Measurements from ENCODE around the gene ALG8.
"Not testable (repeated sequence)": the region's sequence is repeated elsewhere in the genome, so short reads cannot be mapped to it uniquely, and the experiment has no call there.

ALG8 gene

DNA sequence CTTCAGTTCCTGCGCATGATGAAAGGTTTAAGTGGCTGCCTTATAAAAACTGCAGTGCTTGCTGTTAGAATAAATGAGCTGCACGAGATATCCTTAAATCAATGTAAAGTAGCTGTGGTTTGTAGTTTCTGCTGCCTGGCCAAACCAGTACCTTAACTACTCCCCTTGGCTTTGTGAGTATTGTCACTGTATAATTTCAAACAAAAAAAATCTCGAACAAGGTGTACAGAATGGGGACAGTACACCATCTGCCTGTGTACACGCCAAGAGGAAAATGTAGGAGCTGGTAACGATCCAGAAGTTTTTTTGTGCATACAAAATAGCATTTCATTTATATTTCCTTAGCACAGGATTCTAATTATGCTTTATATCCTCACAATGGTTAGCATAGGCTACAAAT, 39.2 kb downstream of the ALG8 start:
- peaks cover 79% of the 10 kb centered on the region for H3K36me3 Mint-ChIP-seq (ENCODE audit: low read depth)
- H3K27me3 Mint-ChIP-seq = no peaks in the 10 kb centered on the region

DNA sequence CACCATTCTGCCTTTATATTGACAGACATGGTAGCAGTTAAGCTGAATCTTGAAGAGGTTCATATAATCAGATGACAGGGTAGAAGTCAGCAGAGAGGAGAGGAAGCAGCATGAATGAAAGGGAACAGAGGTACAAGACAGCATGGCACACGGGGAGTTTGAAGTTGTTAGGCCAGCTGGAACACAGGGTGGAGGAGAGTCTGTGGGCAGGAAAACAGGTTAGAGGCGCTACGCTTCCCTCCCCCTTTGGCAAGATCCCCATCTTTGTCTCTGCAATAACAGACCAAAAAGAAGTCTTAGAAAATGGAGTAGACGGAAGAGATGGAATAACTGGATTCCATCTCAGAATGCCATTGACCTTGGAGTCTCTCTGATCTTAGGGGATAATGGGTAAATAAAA, 39.8 kb downstream of the ALG8 start:
- Mint-ChIP-seq H3K27me3 (no peaks in the 10 kb centered on the region), H3K36me3 (ENCODE audit: low read depth) (peaks cover 78% of the 10 kb centered on the region), H3K9me3 (no peaks in the 10 kb centered on the region), H3K4me1 (ENCODE audit: low read depth) (peaks cover 6% of the 10 kb centered on the region), H3K4me3 (no peak overlapping the region), H3K27ac (no peak overlapping the region)
- DNase-seq = no peak

More for the DNA sequence above, 39.2 kb downstream of the ALG8 start:
- H3K4me3 Mint-ChIP-seq = no peak overlapping the region
- no peak for DNase-seq
- peaks cover 3% of the 10 kb centered on the region for H3K4me1 Mint-ChIP-seq (ENCODE audit: low read depth)
- no peaks in the 10 kb centered on the region for H3K9me3 Mint-ChIP-seq
- no peak overlapping the region for H3K27ac Mint-ChIP-seq

DNA sequence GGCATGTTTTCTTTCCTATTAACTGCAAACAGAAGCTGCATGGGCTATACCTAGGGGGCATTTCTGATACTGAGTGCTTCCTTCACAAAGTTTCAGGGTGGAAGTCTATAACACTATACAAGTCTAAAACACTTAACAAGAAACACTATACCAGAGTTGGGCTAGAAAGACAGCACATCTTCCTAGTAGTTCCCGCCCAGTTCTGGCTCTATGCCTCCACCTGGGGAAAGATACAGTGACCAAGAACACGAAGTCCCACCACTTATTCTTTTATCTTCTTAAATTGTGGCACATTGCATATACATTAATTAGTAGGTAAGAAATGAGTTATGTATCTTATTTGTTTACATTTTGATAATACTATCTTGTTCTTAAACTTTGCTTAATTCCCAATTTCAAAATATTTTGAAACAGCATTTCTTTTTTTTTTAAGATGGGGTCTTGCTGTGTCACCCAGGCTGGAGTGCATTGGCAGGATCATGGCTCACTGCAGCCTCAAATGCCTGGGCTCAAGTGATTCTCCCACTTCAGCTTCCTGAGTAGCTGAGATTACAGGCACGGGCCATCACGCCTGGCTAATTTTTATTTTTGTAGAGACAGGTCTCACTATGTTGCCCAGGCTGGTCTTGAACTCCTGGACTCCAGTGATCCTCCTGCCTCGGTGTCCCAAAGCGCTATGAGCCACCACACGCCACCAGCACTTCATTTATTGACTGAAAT, 41.6 kb downstream of the ALG8 start:
- Mint-ChIP-seq H3K4me1 (ENCODE audit: low read depth) (peaks cover 13% of the 10 kb centered on the region), H3K36me3 (ENCODE audit: low read depth) (peaks cover 75% of the 10 kb centered on the region), H3K27ac (no peak overlapping the region)

DNA sequence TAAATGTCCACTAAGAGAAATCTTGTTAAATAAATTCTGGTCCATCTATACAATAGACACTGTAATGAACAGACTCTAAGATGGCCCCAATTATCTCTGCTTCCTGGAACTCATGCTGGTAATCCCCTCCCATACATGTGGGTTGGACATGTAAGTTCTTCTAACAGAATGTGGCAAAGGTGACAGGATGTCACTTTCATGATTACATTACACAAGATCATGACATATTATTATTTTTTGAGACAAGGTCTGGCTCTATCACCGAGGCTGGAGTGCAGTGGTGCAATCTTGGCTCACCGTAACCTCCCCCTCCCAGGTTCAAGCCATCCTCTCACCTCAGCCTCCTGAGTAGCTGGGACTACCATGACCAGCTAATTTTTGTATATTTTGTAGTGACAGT, 45.2 kb downstream of the ALG8 start:
- H3K4me3 Mint-ChIP-seq = no peak overlapping the region
- no peak for DNase-seq
- peaks cover 13% of the 10 kb centered on the region for H3K4me1 Mint-ChIP-seq (ENCODE audit: low read depth)
- H3K27me3 Mint-ChIP-seq = no peaks in the 10 kb centered on the region
- peak overlapping the region; percentile 81 for H3K27ac Mint-ChIP-seq
- peaks cover 48% of the 10 kb centered on the region for H3K36me3 Mint-ChIP-seq (ENCODE audit: low read depth)
- H3K9me3 Mint-ChIP-seq = no peaks in the 10 kb centered on the region

More for the DNA sequence above, 41.6 kb downstream of the ALG8 start:
- H3K4me3 Mint-ChIP-seq = no peak overlapping the region
- no peaks in the 10 kb centered on the region for H3K9me3 Mint-ChIP-seq
- H3K27me3 Mint-ChIP-seq = no peaks in the 10 kb centered on the region
- no peak for DNase-seq

DNA sequence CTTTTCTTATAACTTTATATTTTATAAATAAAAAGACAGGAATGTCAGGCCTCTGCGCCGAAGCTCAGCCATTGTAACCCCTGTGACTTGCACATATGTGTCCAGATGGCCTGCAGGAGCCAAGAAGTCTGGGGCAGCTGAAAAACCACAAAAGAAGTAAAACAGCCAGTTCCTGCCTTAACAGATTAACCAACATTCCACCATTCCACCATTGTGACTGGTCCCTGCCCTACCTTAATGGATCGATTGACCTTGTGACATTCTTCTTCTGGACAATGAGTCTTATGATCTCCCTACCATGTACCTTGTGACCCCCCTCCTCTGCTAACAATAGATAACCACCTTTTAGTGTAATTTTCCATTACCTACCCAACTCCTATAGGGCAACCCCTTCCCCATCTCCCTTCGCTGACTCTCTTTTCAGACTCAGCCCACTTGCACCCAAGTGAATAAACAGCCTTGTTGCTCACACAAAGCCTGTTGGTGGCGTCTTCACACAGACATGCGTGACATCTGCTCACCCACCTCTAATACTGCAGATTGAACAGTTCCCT, 52.8 kb downstream of the ALG8 start:
- not testable (repeated sequence) for DNase-seq; H3K36me3 Mint-ChIP-seq (ENCODE audit: low read depth); H3K4me1 Mint-ChIP-seq (ENCODE audit: low read depth); H3K9me3 Mint-ChIP-seq; H3K4me3 Mint-ChIP-seq; H3K27ac Mint-ChIP-seq; H3K27me3 Mint-ChIP-seq

DNA sequence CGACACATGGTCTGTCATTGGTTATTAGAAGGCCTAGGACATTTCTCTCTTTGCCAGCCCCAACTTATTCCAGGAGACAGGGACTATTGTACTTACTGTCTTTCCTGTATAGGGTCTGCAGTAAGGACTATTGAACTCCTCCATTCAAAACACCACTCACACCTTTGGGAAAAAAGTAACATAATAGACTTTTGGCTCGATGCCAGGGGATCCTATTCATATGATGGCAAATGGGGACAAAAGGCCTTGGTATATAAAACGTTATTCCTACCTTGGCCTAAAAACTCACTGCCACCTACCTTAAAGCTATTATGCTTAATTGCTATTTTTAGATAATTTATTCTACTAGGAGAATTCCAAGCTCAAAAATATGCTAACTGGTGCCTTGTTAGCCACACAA, 53.5 kb downstream of the ALG8 start:
- H3K9me3 Mint-ChIP-seq = no peaks in the 10 kb centered on the region
- no peak overlapping the region for H3K27ac Mint-ChIP-seq
- no peak for DNase-seq
- no peak overlapping the region for H3K4me3 Mint-ChIP-seq
- H3K27me3 Mint-ChIP-seq = no peaks in the 10 kb centered on the region
- peaks cover 10% of the 10 kb centered on the region for H3K4me1 Mint-ChIP-seq (ENCODE audit: low read depth)
- H3K36me3 Mint-ChIP-seq (ENCODE audit: low read depth) = no peaks in the 10 kb centered on the region

DNA sequence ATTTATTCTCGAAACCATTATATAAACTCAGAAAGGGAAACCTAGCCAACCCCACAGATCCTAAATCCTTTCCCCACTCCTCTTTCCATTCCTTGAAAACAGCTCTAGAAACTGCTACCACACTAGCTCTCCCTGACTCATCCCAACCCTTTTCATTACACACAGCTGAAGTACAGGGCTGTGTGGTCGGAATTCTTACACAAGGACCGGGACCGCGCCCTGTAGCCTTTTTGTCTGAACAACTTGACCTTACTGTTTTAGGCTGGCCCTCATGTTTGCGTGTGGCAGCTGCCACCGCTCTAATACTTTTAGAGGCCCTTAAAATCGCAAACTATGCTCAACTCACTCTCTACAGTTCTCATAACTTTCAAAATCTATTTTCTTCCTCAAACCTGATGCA, 54.9 kb downstream of the ALG8 start:
- not testable (repeated sequence) for H3K27ac Mint-ChIP-seq; H3K36me3 Mint-ChIP-seq (ENCODE audit: low read depth); DNase-seq; H3K4me3 Mint-ChIP-seq; H3K27me3 Mint-ChIP-seq; H3K9me3 Mint-ChIP-seq
- peaks cover 18% of the 10 kb centered on the region for H3K4me1 Mint-ChIP-seq (ENCODE audit: low read depth)

DNA sequence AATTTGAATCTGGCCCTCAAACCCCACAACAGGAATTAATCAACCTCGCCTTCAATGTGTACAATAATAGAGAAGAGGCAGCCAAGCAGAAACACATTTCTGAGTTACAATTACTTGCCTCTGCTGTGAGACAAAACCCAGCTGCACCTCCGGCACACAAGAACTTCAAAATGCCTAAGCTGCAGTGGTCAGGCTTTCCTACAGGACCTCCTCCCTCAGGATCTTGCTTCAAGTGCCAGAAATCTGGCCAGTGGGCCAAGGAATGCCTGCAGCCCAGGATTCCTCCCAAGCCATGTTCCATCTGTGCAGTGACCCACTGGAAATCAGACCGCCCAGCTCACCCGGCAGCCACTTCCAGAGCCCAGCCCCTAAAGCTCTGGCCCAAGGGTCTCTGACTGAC, 56.4 kb downstream of the ALG8 start:
- Mint-ChIP-seq H3K4me1 (ENCODE audit: low read depth) (peaks cover 26% of the 10 kb centered on the region), H3K4me3 (no peak overlapping the region), H3K9me3 (no peaks in the 10 kb centered on the region), H3K27ac (no peak overlapping the region), H3K36me3 (ENCODE audit: low read depth) (peaks cover 19% of the 10 kb centered on the region), H3K27me3 (no peaks in the 10 kb centered on the region)
- DNase-seq = no peak

DNA sequence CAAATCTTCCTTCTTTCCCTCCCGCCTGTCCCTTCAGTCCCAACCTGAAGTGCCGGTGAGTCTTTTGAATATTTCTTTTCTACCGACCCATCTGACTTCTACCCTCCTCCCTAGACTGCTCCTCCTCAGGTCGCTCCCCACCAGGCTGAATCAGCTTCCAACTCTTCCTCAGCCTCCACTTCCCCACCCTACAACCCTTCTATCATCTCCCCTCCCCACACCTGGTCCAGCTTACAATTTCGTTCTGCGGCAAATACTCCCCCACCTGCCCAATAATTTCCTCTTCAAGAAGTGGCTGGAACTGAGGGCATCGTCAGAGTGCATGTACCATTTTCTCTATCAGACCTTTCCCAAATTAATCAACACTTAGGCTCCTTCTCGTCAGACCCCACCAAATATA, 57.3 kb downstream of the ALG8 start:
- H3K36me3 Mint-ChIP-seq (ENCODE audit: low read depth) = peaks cover 25% of the 10 kb centered on the region
- no peak overlapping the region for H3K4me3 Mint-ChIP-seq
- H3K27me3 Mint-ChIP-seq = no peaks in the 10 kb centered on the region
- H3K27ac Mint-ChIP-seq = no peak overlapping the region
- peaks cover 33% of the 10 kb centered on the region for H3K4me1 Mint-ChIP-seq (ENCODE audit: low read depth)
- H3K9me3 Mint-ChIP-seq = no peaks in the 10 kb centered on the region
- no peak for DNase-seq

DNA sequence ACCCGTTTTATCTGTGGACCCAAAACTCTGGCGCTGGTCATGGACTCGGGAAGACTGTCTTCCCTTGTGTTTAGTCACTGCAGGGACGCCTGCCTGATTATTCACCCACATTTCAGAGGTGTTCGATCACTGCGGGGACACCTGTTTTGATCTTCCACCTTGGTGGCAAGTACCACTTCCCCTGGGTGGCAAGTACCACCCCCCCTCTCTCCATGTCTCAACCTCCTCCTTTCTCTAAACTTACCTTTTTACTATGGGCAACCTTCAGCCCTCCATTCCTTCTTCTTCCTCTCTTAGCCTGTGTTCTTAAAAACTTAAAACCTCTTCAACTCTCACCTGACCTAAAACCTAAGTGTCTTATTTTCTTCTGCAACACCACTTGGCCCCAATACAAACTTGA, 57.8 kb downstream of the ALG8 start:
- H3K9me3 Mint-ChIP-seq = no peaks in the 10 kb centered on the region
- peak overlapping the region; percentile 54 for H3K27ac Mint-ChIP-seq
- peaks cover 37% of the 10 kb centered on the region for H3K4me1 Mint-ChIP-seq (ENCODE audit: low read depth)
- H3K4me3 Mint-ChIP-seq = peak overlapping the region; percentile 21
- no peak for DNase-seq
- H3K36me3 Mint-ChIP-seq (ENCODE audit: low read depth) = peaks cover 29% of the 10 kb centered on the region
- H3K27me3 Mint-ChIP-seq = no peaks in the 10 kb centered on the region

DNA sequence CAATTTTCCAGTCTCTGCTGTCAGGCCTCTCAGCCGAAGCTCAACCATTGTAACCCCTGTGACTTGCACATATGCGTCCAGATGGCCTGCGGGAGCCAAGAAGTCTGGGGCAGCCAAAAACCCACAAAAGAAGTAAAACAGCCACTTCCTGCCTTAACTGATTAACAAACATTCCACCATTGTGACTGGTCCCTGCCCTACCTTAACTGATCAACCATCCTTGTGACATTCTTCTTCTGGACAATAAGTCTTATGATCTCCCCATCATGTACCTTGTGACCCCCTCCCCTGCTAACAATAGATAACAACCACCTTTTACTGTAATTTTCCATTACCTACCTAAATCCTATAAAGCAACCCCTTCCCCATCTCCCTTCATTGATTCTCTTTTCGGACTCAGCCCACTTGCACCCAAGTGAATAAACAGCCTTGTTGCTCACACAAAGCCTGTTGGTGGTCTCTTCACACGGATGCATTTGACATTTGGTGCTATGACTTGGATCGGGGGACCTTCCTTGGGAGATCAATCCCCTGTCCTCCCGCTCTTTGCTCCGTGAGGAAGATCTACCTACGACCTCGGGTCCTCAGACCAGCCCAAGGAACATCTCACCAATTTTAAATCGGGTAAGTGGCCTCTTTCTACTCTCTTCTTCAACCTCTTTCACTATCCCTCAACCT, 58.5 kb downstream of the ALG8 start:
- DNase-seq = no peak
- Mint-ChIP-seq H3K27ac (peak overlapping the region; percentile 54), H3K27me3 (no peaks in the 10 kb centered on the region), H3K4me3 (peak overlapping the region; percentile 21), H3K4me1 (ENCODE audit: low read depth) (peaks cover 42% of the 10 kb centered on the region), H3K9me3 (no peaks in the 10 kb centered on the region), H3K36me3 (ENCODE audit: low read depth) (peaks cover 32% of the 10 kb centered on the region)

DNA sequence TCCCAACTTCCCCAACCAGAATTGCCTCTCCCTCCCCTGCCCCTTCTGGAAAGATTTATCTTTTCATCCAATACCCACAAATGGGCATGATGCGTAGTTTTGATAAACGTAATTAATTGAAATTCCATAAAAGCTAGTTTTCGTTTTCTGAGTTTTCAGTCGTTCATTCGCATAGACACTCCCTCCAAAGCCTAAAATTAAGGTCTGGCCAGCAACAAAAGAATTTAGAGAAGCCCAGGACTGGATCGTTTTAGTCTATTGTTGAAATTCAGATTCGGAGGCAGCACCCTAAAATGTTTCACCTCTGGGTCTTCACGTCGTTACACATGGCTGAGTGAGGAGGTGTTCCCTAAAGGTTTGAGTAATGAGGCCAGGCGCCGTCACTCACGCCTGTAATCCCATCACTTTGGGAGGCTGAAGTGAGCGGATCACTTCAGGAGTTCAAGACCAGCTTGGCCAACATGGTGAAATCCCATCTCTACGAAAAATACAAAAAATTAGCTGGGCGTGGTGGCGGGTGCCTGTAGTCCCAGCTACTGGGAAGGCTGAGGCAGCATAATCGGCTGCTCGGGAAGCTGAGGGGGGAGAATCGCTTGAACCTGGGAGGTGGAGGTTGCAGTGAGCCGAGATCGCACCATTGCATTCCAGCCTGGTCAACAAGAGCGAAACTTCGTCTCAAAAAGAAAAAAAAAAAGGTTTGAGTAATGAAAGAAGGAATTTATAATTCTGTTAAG, 59.2 kb downstream of the ALG8 start:
- Mint-ChIP-seq H3K27me3 (no peaks in the 10 kb centered on the region), H3K4me3 (peak overlapping the region; percentile 91), H3K9me3 (no peaks in the 10 kb centered on the region), H3K27ac (peak overlapping the region; percentile 91), H3K4me1 (ENCODE audit: low read depth) (peaks cover 48% of the 10 kb centered on the region), H3K36me3 (ENCODE audit: low read depth) (peaks cover 35% of the 10 kb centered on the region)
- DNase-seq = no peak

DNA sequence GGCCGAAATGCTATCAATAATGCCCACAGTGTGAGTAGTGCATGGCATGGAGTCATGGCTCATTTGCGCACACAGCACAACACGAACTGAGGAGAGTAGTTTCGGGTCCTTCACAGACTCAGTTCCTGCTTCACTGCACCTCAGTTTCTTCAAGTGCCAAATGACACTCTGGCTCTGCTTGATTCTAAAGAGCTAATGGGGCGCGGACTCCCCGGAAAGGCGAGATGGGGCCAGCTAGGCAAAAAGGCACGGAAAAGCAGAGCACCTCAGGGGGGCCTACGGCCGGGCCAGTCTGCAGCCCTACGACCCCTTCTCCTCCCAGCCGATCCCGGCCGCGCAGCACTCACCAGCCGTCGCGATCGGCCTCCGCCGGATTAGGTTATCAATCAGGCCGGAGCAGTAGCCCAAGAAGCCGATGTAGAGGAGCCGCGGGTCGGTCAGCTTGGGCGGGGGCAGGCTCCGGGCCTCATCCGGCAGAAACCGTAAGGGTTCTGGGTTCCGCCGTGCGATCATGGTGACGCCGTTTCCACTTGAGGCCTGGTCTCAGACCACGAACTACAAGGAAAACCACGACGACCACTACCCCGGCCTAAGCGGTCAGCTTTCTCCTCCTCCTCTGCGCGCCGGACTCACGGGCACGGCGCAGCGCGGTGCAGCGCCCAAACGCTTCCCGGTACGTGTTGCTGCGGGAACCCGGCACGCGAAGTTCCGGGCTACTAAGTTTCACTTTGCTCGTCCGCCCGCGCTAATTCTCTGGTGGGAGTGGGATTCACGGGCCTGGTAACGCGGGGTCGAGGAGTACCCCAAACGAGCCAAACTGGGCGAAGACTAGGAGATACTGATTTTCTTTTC, 60.0 kb downstream of the ALG8 start, which contains the start of gene NDUFC2:
TSS of gene NDUFC2 (minus strand) at position 631 of the 852 bp plus-strand sequence. CDS start at position 513, 118 bp downstream.
- Mint-ChIP-seq H3K9me3 (no peaks in the 10 kb centered on the region), H3K4me3 (peak within 1 kb of the TSS; percentile 91), H3K4me1 (ENCODE audit: low read depth) (peaks cover 53% of the 10 kb centered on the region), H3K36me3 (ENCODE audit: low read depth) (peaks cover 40% of the 10 kb centered on the region), H3K27me3 (no peaks in the 10 kb centered on the region), H3K27ac (peak within 1 kb of the TSS; percentile 91)
- DNase-seq = peak; percentile 85
